Fibroblast of the aortic adventitia (primary cell): ENCODE results near the gene TNFAIP8. TPM values are rescaled to one million over a fixed set of nuclear protein-coding genes. Genes with fewer than 3 reads are reported as not detected.

Source experiments
- DNase-seq: peaks from one replicate; pipeline ENCODE4 v3.0.0-alpha.2; 2010; ENCODE audit warnings: low read depth
- H3K4me3 ChIP-seq: 2 replicates; pipeline ENCODE4 v1.5.1; 2011; ENCODE audit warnings: low read depth, mild to moderate bottlenecking, control low read depth, low read length, moderate library complexity
- total RNA-seq: library from RNA; depleted of rRNA; stranded (reverse); fragments of >200 nt; gene quantifications from 2 replicates; pipeline ENCODE4 v1.2.3, GENCODE V29; 2012; ENCODE audit warnings: low replicate concordance
- TF ChIP-seq, protein P1 (sequence below): IDR thresholded peaks from 2 replicates; pipeline ENCODE4 v1.5.1; 2011; ENCODE audit warnings: mild to moderate bottlenecking, low read length, control low read depth, inconsistent platforms; ENCODE audit not compliant: insufficient read depth

Gene TNFAIP8
- total RNA-seq, 1 donor = 33.3 TPM

DNA sequence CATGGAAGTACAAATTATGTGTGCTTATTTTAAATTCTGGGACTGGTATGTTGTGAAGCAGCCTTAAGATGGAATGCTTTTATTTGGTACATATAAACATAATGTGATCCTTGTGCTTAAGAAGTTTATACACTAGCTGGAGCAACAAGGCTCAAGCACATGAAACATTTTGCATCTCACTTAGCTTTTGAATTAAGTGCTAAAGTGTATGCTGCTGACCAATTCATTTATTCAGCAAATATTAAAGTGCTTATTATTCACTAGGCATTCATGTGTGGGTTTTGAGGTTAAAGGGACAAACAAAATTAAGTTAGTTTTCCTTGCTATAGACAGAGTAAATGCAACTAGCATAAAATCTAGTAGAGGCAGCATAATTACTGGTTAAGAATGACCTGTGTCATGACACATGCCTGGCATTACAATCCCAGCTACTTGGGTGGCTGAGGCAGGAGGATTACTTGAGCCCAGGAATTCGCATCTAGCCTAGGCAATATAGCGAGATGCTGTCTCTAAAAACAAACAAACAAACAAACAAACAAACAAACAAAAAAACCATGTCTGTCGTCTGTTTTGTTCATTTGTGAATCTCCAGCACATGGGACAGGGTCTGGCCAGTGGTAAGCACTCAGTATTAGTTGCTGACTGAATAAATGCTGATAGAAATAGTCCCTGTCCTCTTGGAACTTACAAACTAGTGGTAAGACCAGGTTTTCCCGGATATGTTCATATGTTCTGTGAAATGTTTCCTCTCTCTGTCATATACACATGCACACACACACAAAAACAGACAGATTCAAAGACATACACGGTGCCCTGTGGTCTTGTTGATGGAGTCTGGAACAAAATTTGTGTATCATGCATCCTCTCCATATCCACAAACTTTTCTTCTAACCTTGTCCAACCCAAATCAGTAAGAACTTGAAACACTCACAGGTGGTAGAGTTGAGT is 41.9 kb upstream of the TNFAIP8 start:
- TF ChIP-seq, protein P1, sequence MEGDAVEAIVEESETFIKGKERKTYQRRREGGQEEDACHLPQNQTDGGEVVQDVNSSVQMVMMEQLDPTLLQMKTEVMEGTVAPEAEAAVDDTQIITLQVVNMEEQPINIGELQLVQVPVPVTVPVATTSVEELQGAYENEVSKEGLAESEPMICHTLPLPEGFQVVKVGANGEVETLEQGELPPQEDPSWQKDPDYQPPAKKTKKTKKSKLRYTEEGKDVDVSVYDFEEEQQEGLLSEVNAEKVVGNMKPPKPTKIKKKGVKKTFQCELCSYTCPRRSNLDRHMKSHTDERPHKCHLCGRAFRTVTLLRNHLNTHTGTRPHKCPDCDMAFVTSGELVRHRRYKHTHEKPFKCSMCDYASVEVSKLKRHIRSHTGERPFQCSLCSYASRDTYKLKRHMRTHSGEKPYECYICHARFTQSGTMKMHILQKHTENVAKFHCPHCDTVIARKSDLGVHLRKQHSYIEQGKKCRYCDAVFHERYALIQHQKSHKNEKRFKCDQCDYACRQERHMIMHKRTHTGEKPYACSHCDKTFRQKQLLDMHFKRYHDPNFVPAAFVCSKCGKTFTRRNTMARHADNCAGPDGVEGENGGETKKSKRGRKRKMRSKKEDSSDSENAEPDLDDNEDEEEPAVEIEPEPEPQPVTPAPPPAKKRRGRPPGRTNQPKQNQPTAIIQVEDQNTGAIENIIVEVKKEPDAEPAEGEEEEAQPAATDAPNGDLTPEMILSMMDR = no peak
- no peak for DNase-seq
- H3K4me3 ChIP-seq = no peak overlapping the region

DNA sequence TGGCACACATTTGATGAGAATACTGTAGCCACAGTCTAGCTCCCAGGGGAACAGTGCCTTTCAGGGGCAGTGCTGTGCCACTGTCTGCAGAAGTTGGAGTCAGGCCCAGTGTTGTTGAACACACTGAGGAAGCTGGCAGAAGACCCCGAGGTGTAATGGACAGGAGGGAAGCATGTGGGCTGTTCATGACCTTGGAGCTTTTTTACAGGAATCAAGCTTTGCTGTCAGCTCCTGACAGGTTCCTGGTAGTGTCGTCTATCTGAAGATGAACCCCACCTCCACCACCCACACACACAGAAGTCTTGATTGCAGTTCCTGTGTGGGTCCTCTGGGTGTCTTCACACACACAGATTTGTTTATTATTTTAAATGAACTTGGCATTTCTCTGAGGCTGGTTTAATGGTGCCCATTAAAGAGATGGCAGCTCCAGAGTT is 40.3 kb upstream of the TNFAIP8 start:
- peak; percentile 14 for DNase-seq
- TF ChIP-seq, protein P1 = peak; percentile 15
- H3K4me3 ChIP-seq = no peak overlapping the region

DNA sequence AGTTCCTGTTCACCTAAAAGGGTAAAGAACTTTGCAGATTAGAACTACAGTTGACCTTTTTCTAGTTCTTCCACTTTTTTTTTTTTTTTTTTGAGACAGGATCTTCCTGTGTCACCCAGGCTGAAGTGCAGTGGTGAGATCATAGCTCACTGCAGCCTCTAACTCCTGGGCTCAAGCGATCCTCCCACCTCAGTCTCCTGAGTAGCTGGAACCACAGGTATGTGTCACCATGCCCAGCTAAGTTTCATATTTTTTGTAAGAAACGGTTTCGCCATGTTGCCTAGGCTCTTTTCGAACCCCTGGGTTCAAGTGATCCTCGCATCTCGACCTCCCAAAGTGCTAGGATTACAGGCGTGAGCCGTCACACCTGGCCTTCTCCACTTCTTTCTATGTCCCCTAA is 39.7 kb upstream of the TNFAIP8 start:
- TF ChIP-seq, protein P1 = no peak
- no peak for DNase-seq
- H3K4me3 ChIP-seq = no peak overlapping the region

DNA sequence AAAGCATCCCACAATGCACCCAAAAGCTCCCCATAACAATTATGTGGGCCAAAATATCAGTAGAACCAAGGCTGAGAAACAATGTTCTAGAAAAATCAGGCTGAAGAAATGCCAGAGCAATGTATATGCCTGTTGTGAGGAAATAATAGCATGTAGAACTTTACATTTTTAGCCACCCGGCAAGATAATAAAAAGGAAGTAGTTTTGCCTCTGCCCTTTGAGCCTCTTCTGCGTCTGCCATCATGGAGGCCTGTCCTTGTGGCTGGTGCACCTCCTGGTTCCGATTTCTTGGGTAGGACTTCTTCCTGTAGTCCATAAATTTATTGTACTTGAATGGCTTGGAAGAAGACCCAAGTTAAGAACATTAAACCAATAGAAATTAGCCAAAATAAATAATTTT is 38.9 kb upstream of the TNFAIP8 start:
- TF ChIP-seq, protein P1 = no peak
- H3K4me3 ChIP-seq = no peak overlapping the region
- DNase-seq = no peak

DNA sequence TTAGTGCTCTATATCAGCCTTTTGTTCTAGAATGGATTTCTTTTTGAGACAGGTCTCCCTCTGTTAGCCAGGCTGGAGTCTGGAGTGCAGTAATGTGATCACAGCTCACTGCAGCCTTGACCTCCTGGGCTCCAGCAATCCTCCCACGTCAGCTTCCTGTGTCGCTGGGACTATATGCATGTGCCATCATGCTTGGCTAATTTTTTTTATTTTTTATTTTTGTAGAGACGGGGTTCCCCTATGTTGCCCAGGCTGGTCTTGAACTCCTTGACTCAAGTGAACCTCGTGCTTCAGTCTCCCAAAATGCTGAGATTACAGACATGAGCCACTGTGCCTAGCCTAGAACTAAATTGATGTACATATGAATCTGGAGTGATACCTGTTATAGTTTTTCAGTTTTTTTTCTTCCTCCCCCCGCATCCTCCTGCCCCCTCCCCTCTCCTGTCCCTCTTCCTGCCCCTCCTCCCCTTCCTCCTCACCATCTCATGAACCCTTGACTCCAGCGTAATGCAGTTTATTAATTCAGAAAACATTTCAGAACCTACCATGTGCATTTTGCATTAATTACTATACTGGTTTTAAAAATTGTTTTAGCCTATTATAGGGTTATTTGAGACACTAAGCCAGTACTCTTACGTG is 37.4 kb upstream of the TNFAIP8 start:
- DNase-seq = no peak
- TF ChIP-seq, protein P1 = no peak
- H3K4me3 ChIP-seq = no peak overlapping the region

DNA sequence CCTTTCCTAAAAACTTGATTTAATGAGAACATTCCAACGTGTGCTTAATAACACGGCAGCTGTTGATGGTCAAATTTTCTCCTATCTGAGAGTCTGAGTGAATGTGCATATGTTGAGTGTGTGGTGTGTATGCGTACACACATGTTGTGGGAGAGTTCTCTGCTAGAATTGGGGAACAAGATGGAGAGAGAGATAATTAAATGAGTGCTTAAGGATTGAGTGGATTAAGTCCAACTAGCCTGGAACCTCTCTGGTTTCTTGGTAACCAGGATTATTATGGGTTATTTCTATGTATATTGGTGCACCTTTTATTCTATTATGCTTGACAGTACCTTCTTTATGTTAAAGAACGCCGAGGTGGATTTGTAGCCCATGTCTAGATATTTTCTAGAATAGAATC is 36.4 kb upstream of the TNFAIP8 start:
- TF ChIP-seq, protein P1 = no peak
- H3K4me3 ChIP-seq = no peak overlapping the region
- no peak for DNase-seq
